PC-3 (cell line): ENCODE data around the gene SRGAP3.

Experiments
- EZH2 ChIP-seq: fragments of 300-600 bp; sonication (generic); IDR thresholded peaks from one replicate; pipeline ENCODE4 v1.6.1; 2017; ENCODE audit warnings: antibody characterized with exemption, mild to moderate bottlenecking, low read length; ENCODE audit not compliant: unreplicated experiment
- EZH2phosphoT487 ChIP-seq: fragments of 300-600 bp; sonication (generic); IDR thresholded peaks from 2 replicates; pipeline ENCODE4 v1.6.1; 2018; ENCODE audit warnings: mild to moderate bottlenecking, antibody characterized with exemption, low read length, borderline replicate concordance
- TF ChIP-seq, protein P1 (sequence below): fragments of 300-600 bp; sonication (generic); conservative IDR thresholded peaks from 2 replicates; pipeline ENCODE4 v1.5.1; 2017; ENCODE audit warnings: antibody characterized with exemption, low read depth, mild to moderate bottlenecking, low read length

GRCh38 chr3:9113040-9113439, 136.4 kb downstream of the SRGAP3 start:
- TF ChIP-seq, protein P1, sequence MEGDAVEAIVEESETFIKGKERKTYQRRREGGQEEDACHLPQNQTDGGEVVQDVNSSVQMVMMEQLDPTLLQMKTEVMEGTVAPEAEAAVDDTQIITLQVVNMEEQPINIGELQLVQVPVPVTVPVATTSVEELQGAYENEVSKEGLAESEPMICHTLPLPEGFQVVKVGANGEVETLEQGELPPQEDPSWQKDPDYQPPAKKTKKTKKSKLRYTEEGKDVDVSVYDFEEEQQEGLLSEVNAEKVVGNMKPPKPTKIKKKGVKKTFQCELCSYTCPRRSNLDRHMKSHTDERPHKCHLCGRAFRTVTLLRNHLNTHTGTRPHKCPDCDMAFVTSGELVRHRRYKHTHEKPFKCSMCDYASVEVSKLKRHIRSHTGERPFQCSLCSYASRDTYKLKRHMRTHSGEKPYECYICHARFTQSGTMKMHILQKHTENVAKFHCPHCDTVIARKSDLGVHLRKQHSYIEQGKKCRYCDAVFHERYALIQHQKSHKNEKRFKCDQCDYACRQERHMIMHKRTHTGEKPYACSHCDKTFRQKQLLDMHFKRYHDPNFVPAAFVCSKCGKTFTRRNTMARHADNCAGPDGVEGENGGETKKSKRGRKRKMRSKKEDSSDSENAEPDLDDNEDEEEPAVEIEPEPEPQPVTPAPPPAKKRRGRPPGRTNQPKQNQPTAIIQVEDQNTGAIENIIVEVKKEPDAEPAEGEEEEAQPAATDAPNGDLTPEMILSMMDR, result no peak
- no peak for TF ChIP-seq EZH2
- TF ChIP-seq EZH2phosphoT487, result no peak
